ENCODE measurements around the gene XRCC1. TPM values are rescaled to one million over a fixed set of nuclear protein-coding genes. Genes with fewer than 3 reads are reported as not detected.
"Not testable (repeated sequence)": the region's sequence is repeated elsewhere in the genome, so short reads cannot be mapped to it uniquely, and the experiment has no call there.

XRCC1 gene
- total RNA-seq, 1 experiment from 2014 or later = 42.7 TPM

- DNase-seq (ENCODE audit: low read depth) = no peak
Measured at GRCh38 chr19:43599635-43600295, 24.4 kb upstream of the XRCC1 start.

GRCh38 chr19:43598445-43599240 lies 23.3 kb upstream of the XRCC1 start:
- no peak for DNase-seq (ENCODE audit: low read depth)

GRCh38 chr19:43597876-43598275 lies 22.5 kb upstream of the XRCC1 start:
- no peak for DNase-seq (ENCODE audit: low read depth)

GRCh38 chr19:43596842-43597461 lies 21.6 kb upstream of the XRCC1 start:
- no peak for DNase-seq (ENCODE audit: low read depth)

GRCh38 chr19:43595999-43596841 lies 20.9 kb upstream of the XRCC1 start, which contains the start of the genes IRGQ and ZNF576:
TSS of gene IRGQ (minus strand) at chr19:43596134. CDS start at chr19:43595338, 796 bp downstream.
TSS of gene ZNF576 (plus strand) at chr19:43596595. CDS start at chr19:43597109, 514 bp downstream.
- DNase-seq (ENCODE audit: low read depth) = peak; percentile 98

GRCh38 chr19:43595605-43595998 lies 20.3 kb upstream of the XRCC1 start:
- no peak for DNase-seq (ENCODE audit: low read depth)

- peak; percentile 59 for DNase-seq (ENCODE audit: low read depth)
Measured at GRCh38 chr19:43594710-43595604, 19.6 kb upstream of the XRCC1 start.

- no peak for DNase-seq (ENCODE audit: low read depth)
Measured at GRCh38 chr19:43594081-43594697, 18.9 kb upstream of the XRCC1 start.

GRCh38 chr19:43592800-43593350 lies 17.5 kb upstream of the XRCC1 start:
- DNase-seq (ENCODE audit: low read depth) = no peak

GRCh38 chr19:43591904-43592772 lies 16.8 kb upstream of the XRCC1 start:
- no peak for DNase-seq (ENCODE audit: low read depth)

- no peak for DNase-seq (ENCODE audit: low read depth)
Measured at GRCh38 chr19:43589678-43590077, 14.4 kb upstream of the XRCC1 start.

- DNase-seq (ENCODE audit: low read depth) = no peak
Measured at GRCh38 chr19:43589277-43589676, 13.9 kb upstream of the XRCC1 start.

- DNase-seq (ENCODE audit: low read depth) = not testable (repeated sequence)
Measured at GRCh38 chr19:43587029-43587428, 11.7 kb upstream of the XRCC1 start.

- DNase-seq (ENCODE audit: low read depth) = no peak
Measured at GRCh38 chr19:43586346-43586745, 11.0 kb upstream of the XRCC1 start.

- DNase-seq (ENCODE audit: low read depth) = no peak
Measured at GRCh38 chr19:43584484-43584883, 9.2 kb upstream of the XRCC1 start.

GRCh38 chr19:43582495-43582894 lies 7.2 kb upstream of the XRCC1 start:
- DNase-seq (ENCODE audit: low read depth) = no peak

- no peak for DNase-seq (ENCODE audit: low read depth)
Measured at GRCh38 chr19:43581467-43581866, 6.1 kb upstream of the XRCC1 start.

GRCh38 chr19:43578787-43579186 lies 3.5 kb upstream of the XRCC1 start:
- DNase-seq (ENCODE audit: low read depth) = no peak

Measured in RPMI7951 (cell line).